ENCODE measurements around the gene ASAP2.

Gene ASAP2

GRCh38 chr2:9400268-9401058, 193.9 kb downstream of the ASAP2 start:
- DNase-seq (ENCODE audit: low read depth), result no peak
- TF ChIP-seq CTCF (conservative IDR thresholded peaks at IDR 0.05; ENCODE audit: low read length), result no peak
- no peak overlapping the region for H3K4me3 ChIP-seq (ENCODE audit: low read length)

GRCh38 chr2:9401059-9401547, 194.5 kb downstream of the ASAP2 start:
- TF ChIP-seq CTCF (conservative IDR thresholded peaks at IDR 0.05; ENCODE audit: low read length), result no peak
- no peak overlapping the region for H3K4me3 ChIP-seq (ENCODE audit: low read length)
- DNase-seq (ENCODE audit: low read depth), result no peak

GRCh38 chr2:9401646-9402371, 195.2 kb downstream of the ASAP2 start:
- H3K4me3 ChIP-seq (ENCODE audit: low read length), result no peak overlapping the region
- no peak for DNase-seq (ENCODE audit: low read depth)
- TF ChIP-seq CTCF (conservative IDR thresholded peaks at IDR 0.05; ENCODE audit: low read length), result no peak

GRCh38 chr2:9403924-9404323, 197.3 kb downstream of the ASAP2 start:
- no peak for TF ChIP-seq CTCF (conservative IDR thresholded peaks at IDR 0.05; ENCODE audit: low read length)
- DNase-seq (ENCODE audit: low read depth), result no peak

GRCh38 chr2:9404451-9404850, 197.8 kb downstream of the ASAP2 start:
- no peak overlapping the region for H3K4me3 ChIP-seq (ENCODE audit: low read length)
- no peak for DNase-seq (ENCODE audit: low read depth)
- TF ChIP-seq CTCF (conservative IDR thresholded peaks at IDR 0.05; ENCODE audit: low read length), result no peak

More at GRCh38 chr2:9403924-9404323, 197.3 kb downstream of the ASAP2 start:
- no peak overlapping the region for H3K4me3 ChIP-seq (ENCODE audit: low read length)

GRCh38 chr2:9405636-9406035, 199.0 kb downstream of the ASAP2 start:
- no peak for DNase-seq (ENCODE audit: low read depth)
- TF ChIP-seq CTCF (conservative IDR thresholded peaks at IDR 0.05; ENCODE audit: low read length), result no peak

More at GRCh38 chr2:9405636-9406035, 199.0 kb downstream of the ASAP2 start:
- H3K4me3 ChIP-seq (ENCODE audit: low read length), result no peak overlapping the region

Measured in AG10803 (cell line).